Stomach smooth muscle (tissue), 2 donors: ENCODE results near the gene COX7A2.
A peak's percentile ranks its signal among the peaks of the same experiment; 100 is the strongest.

Experiments
- H3K27ac ChIP-seq: one replicate; pipeline ENCODE4 v1.7.0; 2013; ENCODE audit warnings: mild to moderate bottlenecking, low read length, inconsistent platforms
- H3K27me3 ChIP-seq, 2 donors: one replicate each; pipeline ENCODE4 v1.7.0; 2013; ENCODE audit warnings: low read length in 2 of 2; ENCODE audit not compliant: insufficient read depth in 2 of 2, control insufficient read depth in 1 of 2
- H3K36me3 ChIP-seq, 2 donors: one replicate each; pipeline ENCODE4 v1.7.0; 2013; ENCODE audit warnings: low read length in 2 of 2; ENCODE audit not compliant: control insufficient read depth in 2 of 2, insufficient read depth in 2 of 2
- H3K4me1 ChIP-seq: one replicate; pipeline ENCODE4 v1.7.0; 2013; ENCODE audit warnings: low read length; ENCODE audit not compliant: control insufficient read depth, insufficient read depth
- H3K4me3 ChIP-seq, 2 donors: one replicate each; pipeline ENCODE4 v1.7.0; 2013; ENCODE audit warnings: low read length in 2 of 2
- H3K9ac ChIP-seq, 2 donors: one replicate each; pipeline ENCODE4 v1.7.0; 2013; ENCODE audit warnings: low read length in 2 of 2, mild to moderate bottlenecking in 1 of 2
- H3K9me3 ChIP-seq, 2 donors: one replicate each; pipeline ENCODE4 v1.7.0; 2013; ENCODE audit warnings: low read length in 2 of 2; ENCODE audit not compliant: control insufficient read depth in 2 of 2
- donor health status: healthy.
- donor health status: Pancreatic carcinoma.

COX7A2 gene

GRCh38 chr6:75283907-75284631 lies 40.5 kb upstream of the COX7A2 start:
- peak overlapping the region; percentile 72 for H3K27ac ChIP-seq
- no peaks in the 10 kb centered on the region for H3K36me3 ChIP-seq
- no peaks in the 10 kb centered on the region for H3K27me3 ChIP-seq
- H3K4me1 ChIP-seq: peaks cover 8% of the 10 kb centered on the region
- peak overlapping the region; percentile 86 to 89 for H3K9ac ChIP-seq
- H3K9me3 ChIP-seq: no peaks in the 10 kb centered on the region
- peak overlapping the region; percentile 95 to 100 for H3K4me3 ChIP-seq

DNA sequence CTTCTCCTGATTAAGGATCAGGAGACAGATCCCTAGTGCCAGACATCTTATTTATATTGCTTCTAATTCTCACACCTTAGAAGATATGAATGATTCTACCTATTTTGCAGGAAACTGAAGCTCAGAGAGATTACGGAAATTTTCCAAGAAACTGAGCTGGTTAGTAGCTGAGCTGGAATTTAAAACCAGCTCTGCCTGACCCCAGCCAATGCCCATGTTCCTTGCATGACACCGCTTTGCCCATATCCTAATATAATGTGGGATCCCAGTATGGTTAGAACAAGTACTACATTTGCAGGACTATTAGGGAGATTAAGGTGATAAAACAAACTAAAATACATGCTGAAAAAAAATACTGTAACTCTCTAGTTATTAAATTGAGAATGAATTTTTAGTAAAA lies 39.1 kb upstream of the COX7A2 start:
- no peak overlapping the region for H3K27ac ChIP-seq
- H3K9ac ChIP-seq: peak overlapping the region in 1 of 2 donors; percentile 40
- no peaks in the 10 kb centered on the region for H3K27me3 ChIP-seq
- peak overlapping the region; percentile 95 to 100 for H3K4me3 ChIP-seq
- no peaks in the 10 kb centered on the region for H3K36me3 ChIP-seq
- H3K9me3 ChIP-seq: no peaks in the 10 kb centered on the region
- H3K4me1 ChIP-seq: peaks cover 8% of the 10 kb centered on the region

DNA sequence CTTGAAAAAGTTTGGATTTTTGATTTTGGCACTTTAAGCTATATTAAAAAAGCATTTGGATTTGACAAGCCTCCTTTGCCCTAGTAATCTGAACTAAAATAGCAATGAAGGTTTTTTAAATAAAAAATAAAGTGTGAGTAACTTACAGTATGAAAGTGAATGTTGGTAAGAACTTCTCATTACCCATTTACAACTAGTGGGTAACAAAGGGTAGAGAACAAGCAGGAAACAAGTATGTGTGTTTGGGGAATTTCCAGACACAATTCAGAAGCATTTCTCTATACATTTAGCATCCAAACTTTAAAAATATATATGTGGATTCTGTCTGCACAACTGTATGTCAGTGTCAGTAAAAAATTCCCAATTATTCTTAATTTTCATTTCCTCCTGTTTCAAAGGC lies 38.1 kb upstream of the COX7A2 start:
- peaks cover 8% of the 10 kb centered on the region for H3K4me1 ChIP-seq
- H3K4me3 ChIP-seq: peak overlapping the region in 1 of 2 donors; percentile 21
- H3K9me3 ChIP-seq: no peaks in the 10 kb centered on the region
- H3K27me3 ChIP-seq: no peaks in the 10 kb centered on the region
- H3K9ac ChIP-seq: no peak overlapping the region
- no peak overlapping the region for H3K27ac ChIP-seq
- no peaks in the 10 kb centered on the region for H3K36me3 ChIP-seq

DNA sequence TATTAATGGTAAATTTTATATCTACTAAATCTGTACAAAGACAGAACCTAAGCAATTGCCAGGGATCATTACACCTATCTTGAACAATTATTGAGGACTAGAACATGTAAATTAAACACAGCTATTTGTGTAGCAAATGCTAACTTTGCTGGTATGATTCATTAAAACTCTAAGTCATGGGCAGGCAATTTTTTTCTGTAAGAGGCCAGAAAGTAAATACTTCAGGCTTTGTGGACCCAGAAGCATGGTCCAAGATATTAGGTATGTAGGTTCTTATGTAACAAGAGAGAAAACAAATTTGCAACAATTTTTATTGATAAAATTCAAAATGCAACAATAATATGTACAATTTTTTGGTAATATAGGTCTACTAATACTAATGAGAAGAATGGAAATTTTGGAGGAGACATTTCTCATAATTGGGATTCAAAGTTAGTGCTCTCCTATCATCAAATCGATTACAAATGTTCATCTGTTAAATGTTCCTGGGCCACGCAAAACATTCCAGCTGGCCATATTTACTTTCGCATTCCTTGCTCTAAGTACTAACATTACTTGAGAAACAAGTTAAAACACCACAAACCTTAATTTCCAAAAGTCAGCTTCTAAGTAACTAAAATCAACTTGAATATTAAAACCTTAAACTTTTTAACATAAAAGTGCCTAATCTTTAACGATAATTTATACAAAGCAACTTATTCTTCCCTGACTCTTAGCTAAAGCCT lies 36.7 kb upstream of the COX7A2 start:
- Histone ChIP-seq H3K4me3 (no peak overlapping the region), H3K27me3 (no peaks in the 10 kb centered on the region), H3K9me3 (no peaks in the 10 kb centered on the region), H3K4me1 (peaks cover 5% of the 10 kb centered on the region), H3K36me3 (peaks cover 0 to 5% of the 10 kb centered on the region in 2 donors), H3K9ac (no peak overlapping the region), H3K27ac (no peak overlapping the region)

DNA sequence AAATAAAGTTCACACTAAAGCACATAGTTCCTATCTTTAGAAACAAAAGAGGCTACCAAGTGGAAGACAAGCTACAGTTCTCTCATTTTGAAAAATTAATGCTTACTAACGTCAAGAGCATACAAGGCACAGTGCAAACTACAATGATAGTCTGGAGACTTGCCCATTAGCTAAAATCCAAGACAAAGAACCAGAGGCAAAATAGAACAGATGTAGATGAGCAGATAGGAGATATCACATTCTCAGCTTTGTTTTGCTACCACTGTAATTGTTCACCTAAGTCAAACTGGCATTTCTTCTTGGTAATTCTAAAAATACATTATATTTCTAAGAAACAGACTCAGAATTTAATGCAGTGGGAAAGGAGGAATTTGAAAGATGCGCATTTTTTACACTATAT lies 35.8 kb upstream of the COX7A2 start:
- no peak overlapping the region for H3K9ac ChIP-seq
- no peaks in the 10 kb centered on the region for H3K9me3 ChIP-seq
- no peaks in the 10 kb centered on the region for H3K27me3 ChIP-seq
- peaks cover 5% of the 10 kb centered on the region for H3K4me1 ChIP-seq
- H3K4me3 ChIP-seq: no peak overlapping the region
- no peak overlapping the region for H3K27ac ChIP-seq
- H3K36me3 ChIP-seq: peaks cover 0 to 5% of the 10 kb centered on the region in 2 donors

DNA sequence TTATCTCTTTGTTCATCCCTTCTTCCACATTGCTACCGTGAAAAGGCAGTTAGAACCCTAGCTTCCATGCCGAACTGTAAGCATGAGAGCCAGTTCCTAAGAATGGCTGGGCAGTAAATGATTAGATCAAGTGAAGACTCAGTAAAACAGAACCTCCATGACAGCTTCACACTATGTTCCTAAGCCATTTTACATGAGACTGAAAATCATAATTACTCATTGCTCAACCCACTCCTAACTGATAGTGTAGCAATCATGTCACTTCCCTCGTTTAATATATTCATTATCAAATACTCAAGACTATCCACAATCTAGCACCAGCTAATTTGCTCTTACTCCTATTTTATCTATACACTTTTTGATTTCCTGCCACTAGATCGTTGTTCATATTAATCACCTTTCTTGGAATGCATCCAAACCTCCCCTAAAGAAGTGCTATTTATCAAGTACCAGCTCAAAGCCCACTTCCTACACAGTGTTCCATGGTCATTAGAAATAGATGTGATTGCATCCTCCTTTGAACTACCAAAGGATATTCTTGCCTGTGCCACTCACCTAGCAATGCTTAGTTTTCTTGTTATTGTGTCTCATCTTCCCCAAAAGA lies 35.0 kb upstream of the COX7A2 start:
- H3K4me1 ChIP-seq: peaks cover 5% of the 10 kb centered on the region
- H3K9me3 ChIP-seq: no peaks in the 10 kb centered on the region
- H3K36me3 ChIP-seq: peaks cover 0 to 5% of the 10 kb centered on the region in 2 donors
- no peak overlapping the region for H3K4me3 ChIP-seq
- H3K9ac ChIP-seq: no peak overlapping the region
- no peak overlapping the region for H3K27ac ChIP-seq
- no peaks in the 10 kb centered on the region for H3K27me3 ChIP-seq

DNA sequence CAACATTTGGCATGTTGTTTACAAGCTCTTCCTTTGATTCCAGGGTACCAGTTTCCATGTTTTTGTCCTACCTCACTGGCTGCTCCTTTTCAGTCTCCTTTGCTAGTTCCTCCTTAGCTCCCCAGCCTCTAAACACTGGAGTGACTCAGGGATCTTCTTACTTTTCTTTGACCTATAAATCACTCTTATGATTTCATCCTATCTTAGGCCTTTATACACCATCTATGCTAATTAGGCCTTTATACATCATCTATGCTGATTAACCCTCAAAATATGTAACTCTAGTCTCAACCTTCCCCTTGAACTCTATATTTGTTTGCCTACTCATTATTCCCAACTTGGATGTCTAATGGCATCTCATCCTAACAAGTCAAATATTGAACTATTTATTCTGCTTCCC lies 31.5 kb upstream of the COX7A2 start:
- Histone ChIP-seq H3K4me3 (no peak overlapping the region), H3K27ac (no peak overlapping the region), H3K27me3 (no peaks in the 10 kb centered on the region), H3K9ac (no peak overlapping the region), H3K4me1 (no peaks in the 10 kb centered on the region), H3K36me3 (peaks cover 0 to 5% of the 10 kb centered on the region in 2 donors), H3K9me3 (no peaks in the 10 kb centered on the region)

GRCh38 chr6:75273009-75273408 lies 29.4 kb upstream of the COX7A2 start:
- Histone ChIP-seq H3K27ac (no peak overlapping the region), H3K4me1 (no peaks in the 10 kb centered on the region)

DNA sequence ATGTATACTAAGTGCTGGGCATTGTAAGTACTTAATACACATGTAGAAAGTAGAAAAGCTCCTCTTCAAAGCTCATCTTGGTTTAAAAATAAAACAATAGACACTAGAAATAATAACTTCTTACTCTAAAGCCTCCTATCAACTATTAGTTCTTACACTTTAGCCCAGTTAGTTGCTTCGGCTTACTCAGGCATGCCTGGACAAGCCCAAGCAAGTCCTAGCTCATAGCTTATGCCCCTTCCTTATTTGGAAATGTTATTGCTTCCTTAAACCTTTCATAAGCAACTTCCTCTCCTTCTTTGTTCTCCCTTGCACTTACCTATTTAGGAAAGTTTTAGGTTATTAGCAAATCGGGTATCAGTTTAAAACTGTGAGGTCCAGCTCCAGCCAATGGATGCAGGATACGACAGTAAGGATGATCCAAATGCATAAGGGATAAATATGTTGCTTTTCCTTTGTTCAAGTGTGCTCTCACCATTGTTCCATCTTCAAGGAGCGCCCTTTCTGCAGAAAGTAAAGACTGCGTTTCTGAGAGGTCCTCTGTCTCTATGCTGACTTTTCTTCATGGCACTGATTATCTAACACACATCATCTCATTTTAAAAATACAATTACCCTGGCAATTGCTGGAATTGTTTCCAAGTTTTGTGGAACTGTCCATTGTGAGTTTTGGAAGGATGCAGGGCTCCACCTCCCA lies 28.7 kb upstream of the COX7A2 start:
- Histone ChIP-seq H3K36me3 (peaks cover 0 to 5% of the 10 kb centered on the region in 2 donors), H3K27me3 (no peaks in the 10 kb centered on the region), H3K9ac (no peak overlapping the region), H3K4me3 (no peak overlapping the region), H3K9me3 (no peaks in the 10 kb centered on the region), H3K27ac (no peak overlapping the region), H3K4me1 (no peaks in the 10 kb centered on the region)

More at GRCh38 chr6:75273009-75273408, 29.4 kb upstream of the COX7A2 start:
- H3K27me3 ChIP-seq: no peaks in the 10 kb centered on the region
- H3K4me3 ChIP-seq: no peak overlapping the region
- H3K9ac ChIP-seq: no peak overlapping the region
- peaks cover 0 to 5% of the 10 kb centered on the region in 2 donors for H3K36me3 ChIP-seq
- no peaks in the 10 kb centered on the region for H3K9me3 ChIP-seq

GRCh38 chr6:75268988-75269354 lies 25.4 kb upstream of the COX7A2 start:
- Histone ChIP-seq H3K4me3 (no peak overlapping the region), H3K27me3 (no peaks in the 10 kb centered on the region), H3K4me1 (no peaks in the 10 kb centered on the region), H3K9me3 (no peaks in the 10 kb centered on the region), H3K36me3 (peaks cover 1% of the 10 kb centered on the region in 2 donors), H3K9ac (no peak overlapping the region), H3K27ac (no peak overlapping the region)
